Smooth muscle cell (in vitro differentiated cells): ENCODE results near the gene ATXN1. TPM values are rescaled to one million over a fixed set of nuclear protein-coding genes. Genes with fewer than 3 reads are reported as not detected.

Experiments
- DNase-seq: peaks from one replicate; lab custom pipeline; 2025; ENCODE audit not compliant: unreplicated experiment; lab: John Stamatoyannopoulos, UW
- H2AFZ ChIP-seq: fragments of 200-600 bp; sonication (generic); 2 replicates; pipeline ENCODE4 v1.6.0; 2016; ENCODE audit warnings: antibody characterized with exemption, low read depth, mild to moderate bottlenecking
- H3F3A ChIP-seq: fragments of 200-600 bp; sonication (generic); 2 replicates; pipeline ENCODE4 v1.6.0; 2017; ENCODE audit warnings: antibody characterized with exemption, low read depth
- H3K27ac ChIP-seq: fragments of 200-600 bp; sonication (generic); 2 replicates; pipeline ENCODE4 v1.5.1; 2016; ENCODE audit warnings: low read depth, mild to moderate bottlenecking
- H3K27me3 ChIP-seq: fragments of 200-600 bp; sonication (generic); 2 replicates; pipeline ENCODE4 v1.6.1; 2016; ENCODE audit warnings: low read depth, mild to moderate bottlenecking
- H3K36me3 ChIP-seq: fragments of 200-600 bp; sonication (generic); 2 replicates; pipeline ENCODE4 v1.5.1; 2016; ENCODE audit warnings: low read depth
- H3K4me1 ChIP-seq: fragments of 200-600 bp; sonication (generic); 2 replicates; pipeline ENCODE4 v1.5.1; 2016; ENCODE audit warnings: low read depth
- H3K4me2 ChIP-seq: fragments of 200-600 bp; sonication (generic); 2 replicates; pipeline ENCODE4 v1.6.0; 2016; ENCODE audit warnings: mild to moderate bottlenecking
- H3K4me3 ChIP-seq: fragments of 200-600 bp; sonication (generic); 2 replicates; pipeline ENCODE4 v1.5.1; 2016; ENCODE audit warnings: mild to moderate bottlenecking
- H3K79me2 ChIP-seq: fragments of 200-600 bp; sonication (generic); 2 replicates; pipeline ENCODE4 v1.6.0; 2016; ENCODE audit warnings: low read depth, mild to moderate bottlenecking
- H3K9ac ChIP-seq: fragments of 200-600 bp; sonication (generic); 2 replicates; pipeline ENCODE4 v1.6.0; 2016; ENCODE audit warnings: low read depth
- H3K9me3 ChIP-seq: fragments of 200-600 bp; sonication (generic); replicated peaks from 2 replicates; pipeline ENCODE4 v1.5.1; 2016; ENCODE audit warnings: low read depth
- H4K20me1 ChIP-seq: fragments of 200-600 bp; sonication (generic); 2 replicates; pipeline ENCODE4 v1.6.0; 2016; ENCODE audit warnings: low read depth
- CTCF ChIP-seq: fragments of 200-600 bp; sonication (generic); IDR thresholded peaks from 2 replicates; pipeline ENCODE4 v1.5.1; 2017; ENCODE audit warnings: borderline replicate concordance, mild to moderate bottlenecking, antibody characterized with exemption; ENCODE audit not compliant: insufficient read depth, poor library complexity, severe bottlenecking
- WGBS: methylation state at CpG from one replicate; pipeline ENCODE4 v1.1.7; 2016; ENCODE audit warnings: low lambda C conversion rate; 5-methylcytosine and 5-hydroxymethylcytosine counted together
- polyA plus RNA-seq: library from polyadenylated mRNA; unstranded; fragments of >200 nt; fragmentation: Nextera tagmentation; extraction: Ambion mirVana; gene quantifications from 2 replicates; pipeline ENCODE4 v1.2.1, GENCODE V29; 2016
- total RNA-seq: library from RNA; depleted of rRNA; stranded (reverse); fragments of >200 nt; gene quantifications from 2 replicates; pipeline ENCODE4 v1.2.3, GENCODE V29; 2014

The ATXN1 gene
- total and polyA plus RNA-seq, 2 experiments from 2014 or later = 17.9 to 40.6 TPM

GRCh38 chr6:16676978-16677377 lies 84.3 kb downstream of the ATXN1 start:
- H3K79me2 ChIP-seq = peaks cover 79% of the 10 kb centered on the region
- DNase-seq = no peak
- 26% methylated on average over 6 of the region's 6 CpGs for WGBS
- H3F3A ChIP-seq = peaks cover 15% of the 10 kb centered on the region
- no peak overlapping the region for H2AFZ ChIP-seq
- no peaks in the 10 kb centered on the region for H4K20me1 ChIP-seq
- peak overlapping the region; percentile 79 for H3K27ac ChIP-seq
- no peak for TF ChIP-seq CTCF
- H3K27me3 ChIP-seq = no peaks in the 10 kb centered on the region
- H3K9me3 ChIP-seq = no peaks in the 10 kb centered on the region
- H3K36me3 ChIP-seq = no peaks in the 10 kb centered on the region
- H3K4me2 ChIP-seq = peak overlapping the region; percentile 53
- H3K4me1 ChIP-seq = peaks cover 25% of the 10 kb centered on the region
- peak overlapping the region; percentile 63 for H3K9ac ChIP-seq
- no peak overlapping the region for H3K4me3 ChIP-seq

GRCh38 chr6:16676376-16676775 lies 84.9 kb downstream of the ATXN1 start:
- Histone ChIP-seq H3K36me3 (no peaks in the 10 kb centered on the region), H3K27ac (peak overlapping the region; percentile 79), H3K4me1 (peaks cover 25% of the 10 kb centered on the region), H3K4me2 (peak overlapping the region; percentile 53), H3F3A (peaks cover 15% of the 10 kb centered on the region), H3K79me2 (peaks cover 84% of the 10 kb centered on the region), H3K27me3 (no peaks in the 10 kb centered on the region), H3K9me3 (no peaks in the 10 kb centered on the region), H3K4me3 (no peak overlapping the region), H4K20me1 (peaks cover 3% of the 10 kb centered on the region), H2AFZ (no peak overlapping the region), H3K9ac (peak overlapping the region; percentile 63)
- DNase-seq = no peak
- WGBS = 70% methylated on average over 2 of the region's 2 CpGs
- no peak for TF ChIP-seq CTCF

DNA sequence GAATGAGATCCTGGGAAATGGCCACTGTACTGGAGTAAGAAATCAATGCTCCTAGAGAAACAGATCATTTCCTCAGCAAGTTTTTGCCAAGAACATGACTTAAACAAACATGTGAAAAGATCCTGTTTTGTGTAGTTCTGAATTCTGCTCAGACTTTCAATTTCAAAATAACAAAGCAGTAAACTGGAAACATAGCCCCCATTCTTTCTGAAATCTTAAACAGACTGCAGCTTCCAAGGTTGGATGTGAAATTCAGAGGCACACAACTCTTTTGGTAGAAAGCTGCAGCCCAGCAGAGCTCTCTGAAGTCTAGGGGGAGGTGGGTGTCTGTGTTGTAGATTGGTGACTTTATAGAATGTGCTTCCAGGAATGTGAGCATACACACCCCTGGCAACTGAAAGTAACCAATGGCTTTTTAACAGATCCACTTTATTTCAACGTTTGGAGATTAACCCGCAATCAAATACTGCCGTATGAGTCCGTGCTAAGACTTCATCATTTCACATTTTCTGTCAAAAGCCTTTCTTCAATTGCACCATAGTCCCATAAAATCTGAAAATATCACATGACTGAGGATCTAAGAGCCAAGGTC lies 86.4 kb downstream of the ATXN1 start:
- WGBS = 41% methylated on average over 4 of the region's 4 CpGs
- Histone ChIP-seq H3F3A (peaks cover under 1% of the 10 kb centered on the region), H3K36me3 (no peaks in the 10 kb centered on the region), H3K4me2 (peak overlapping the region; percentile 66), H3K4me1 (peaks cover 13% of the 10 kb centered on the region), H3K9me3 (no peaks in the 10 kb centered on the region), H3K79me2 (peaks cover 90% of the 10 kb centered on the region), H3K27me3 (no peaks in the 10 kb centered on the region), H2AFZ (no peak overlapping the region), H3K4me3 (no peak overlapping the region), H3K9ac (peak overlapping the region; percentile 32), H3K27ac (peak overlapping the region; percentile 79), H4K20me1 (peaks cover 3% of the 10 kb centered on the region)
- TF ChIP-seq CTCF = no peak
- no peak for DNase-seq
